H1 (cell line): ENCODE measurements around the gene BGLAP. TPM values are rescaled to one million over a fixed set of nuclear protein-coding genes. Genes with fewer than 3 reads are reported as not detected.

ENCODE experiments used
- polyA plus RNA-seq, 7 experiments: library from polyadenylated mRNA; depleted of rRNA in 3 of 7; stranded (reverse) in 5 of 7; unstranded in 2 of 7; fragments of >200 nt in 5 of 7; fragments of 200-250 nt in 2 of 7; gene quantifications; 1 replicate in 5 of 7; 2 replicates in 1 of 7; 4 replicates in 1 of 7; pipeline versions ENCODE4 v1.2.1 to v1.2.3, GENCODE V29; 2011 to 2013; ENCODE audit warnings: missing spikeins in 2 of 7, mixed read lengths in 2 of 7
- small RNA-seq: library from polyadenylated mRNA; stranded (forward); fragments of <200 nt; extraction: miRNeasy Mini kit (QIAGEN cat#:217004); gene quantifications from one replicate; pipeline ENCODE3, GENCODE V24; 2013; ENCODE audit not compliant: insufficient read depth
- total RNA-seq: library from RNA; stranded (reverse); fragmentation: NEBNext Ultra II Directional; extraction: Animal tissue kit (Norgen Biotek cat#: 25700); gene quantifications from 2 replicates; pipeline ENCODE4 v1.2.1, GENCODE V29; 2021

BGLAP gene
- total and polyA plus RNA-seq, 2 of the 8 experiments (the other 6 are each of a cell fraction or from before 2014, with no cell fraction given), result 1.2 to 1.5 TPM

Small RNA genes lying within 50 kb of the gene (small RNA-seq; reads per million reads assigned to genes)
- not detected for gene RF00568

Other genes starting within 250 kb of the BGLAP start
- gene SSR2, start 221.2 kb upstream of the BGLAP start, total RNA-seq, result 190 and 196 TPM in 2 replicates
- gene SSR2, start 221.2 kb upstream of the BGLAP start, polyA plus RNA-seq (2011; rRNA removed), result 411 and 648 TPM in 2 replicates
- 37.7 and 39.8 TPM in 2 replicates for gene UBQLN4, start 188.4 kb upstream of the BGLAP start, total RNA-seq
- 47.8 and 52.0 TPM in 2 replicates for gene UBQLN4, start 188.4 kb upstream of the BGLAP start, polyA plus RNA-seq (2011; rRNA removed)
- 50.5 and 54.7 TPM in 2 replicates for gene LAMTOR2, start 187.4 kb upstream of the BGLAP start, total RNA-seq
- 122 and 131 TPM in 2 replicates for gene LAMTOR2, start 187.4 kb upstream of the BGLAP start, polyA plus RNA-seq (2011; rRNA removed)
- 34.8 and 38.5 TPM in 2 replicates for gene RAB25, start 181.0 kb upstream of the BGLAP start, total RNA-seq
- 98.2 and 117 TPM in 2 replicates for gene RAB25, start 181.0 kb upstream of the BGLAP start, polyA plus RNA-seq (2011; rRNA removed)
- 52.4 and 54.7 TPM in 2 replicates for gene MEX3A, start 159.7 kb upstream of the BGLAP start, total RNA-seq
- 34.1 and 43.5 TPM in 2 replicates for gene MEX3A, start 159.7 kb upstream of the BGLAP start, polyA plus RNA-seq (2011; rRNA removed)
- 46.8 and 48.0 TPM in 2 replicates for gene LMNA, start 127.5 kb upstream of the BGLAP start, total RNA-seq
- gene LMNA, start 127.5 kb upstream of the BGLAP start, polyA plus RNA-seq (2011; rRNA removed), result 25.8 and 38.3 TPM in 2 replicates
- 5.9 and 7.3 TPM in 2 replicates for gene SEMA4A, start 88.6 kb upstream of the BGLAP start, total RNA-seq
- 10.6 and 12.0 TPM in 2 replicates for gene SEMA4A, start 88.6 kb upstream of the BGLAP start, polyA plus RNA-seq (2011; rRNA removed)
- gene SLC25A44, start 48.1 kb upstream of the BGLAP start, total RNA-seq, result 23.4 and 31.4 TPM in 2 replicates
- gene SLC25A44, start 48.1 kb upstream of the BGLAP start, polyA plus RNA-seq (2011; rRNA removed), result 27.0 and 32.1 TPM in 2 replicates
- gene PMF1, start 29.2 kb upstream of the BGLAP start, total RNA-seq, result 113 and 116 TPM in 2 replicates
- gene PMF1, start 29.2 kb upstream of the BGLAP start, polyA plus RNA-seq (2011; rRNA removed), result 296 and 337 TPM in 2 replicates
- 7.1 and 7.2 TPM in 2 replicates for gene PAQR6, start 5.9 kb downstream of the BGLAP start, total RNA-seq
- 11.3 and 20.2 TPM in 2 replicates for gene PAQR6, start 5.9 kb downstream of the BGLAP start, polyA plus RNA-seq (2011; rRNA removed)
- 94.7 and 98.0 TPM in 2 replicates for gene SMG5, start 40.6 kb downstream of the BGLAP start, total RNA-seq
- 32.7 and 45.2 TPM in 2 replicates for gene SMG5, start 40.6 kb downstream of the BGLAP start, polyA plus RNA-seq (2011; rRNA removed)
- 1.7 and 2.1 TPM in 2 replicates for gene TMEM79, start 42.1 kb downstream of the BGLAP start, total RNA-seq
- 2.3 and 3.9 TPM in 2 replicates for gene TMEM79, start 42.1 kb downstream of the BGLAP start, polyA plus RNA-seq (2011; rRNA removed)
- gene GLMP, start 53.5 kb downstream of the BGLAP start, total RNA-seq, result 47.6 and 48.1 TPM in 2 replicates
- 59.5 and 69.3 TPM in 2 replicates for gene GLMP, start 53.5 kb downstream of the BGLAP start, polyA plus RNA-seq (2011; rRNA removed)
- not detected in 2 replicates for gene VHLL, start 57.1 kb downstream of the BGLAP start, total RNA-seq
- gene VHLL, start 57.1 kb downstream of the BGLAP start, polyA plus RNA-seq (2011; rRNA removed), result not detected in 2 replicates
- 471 and 480 TPM in 2 replicates for gene CCT3, start 96.1 kb downstream of the BGLAP start, total RNA-seq
- gene CCT3, start 96.1 kb downstream of the BGLAP start, polyA plus RNA-seq (2011; rRNA removed), result 321 and 431 TPM in 2 replicates
- 1.0 and 2.1 TPM in 2 replicates for gene TSACC, start 96.3 kb downstream of the BGLAP start, total RNA-seq
- 3.3 and 5.0 TPM in 2 replicates for gene TSACC, start 96.3 kb downstream of the BGLAP start, polyA plus RNA-seq (2011; rRNA removed)
- 2.2 and 2.6 TPM in 2 replicates for gene RHBG, start 127.0 kb downstream of the BGLAP start, total RNA-seq
- gene RHBG, start 127.0 kb downstream of the BGLAP start, polyA plus RNA-seq (2011; rRNA removed), result 2.7 and 3.1 TPM in 2 replicates